GM18867 (cell line): ENCODE data around the gene WDCP.
"Not testable (repeated sequence)": the region's sequence is repeated elsewhere in the genome, so short reads cannot be mapped to it uniquely, and the experiment has no call there.

ENCODE experiments used
- ATAC-seq: cut with Tn5 transposase; IDR thresholded peaks from one replicate; pipeline ENCODE4 v1.9.1; 2021; ENCODE audit warnings: mild to moderate bottlenecking, moderate library complexity; ENCODE audit not compliant: unreplicated experiment

WDCP gene

GRCh38 chr2:24022975-24023575 lies 24.1 kb downstream of the WDCP start:
- ATAC-seq, result no peak

DNA sequence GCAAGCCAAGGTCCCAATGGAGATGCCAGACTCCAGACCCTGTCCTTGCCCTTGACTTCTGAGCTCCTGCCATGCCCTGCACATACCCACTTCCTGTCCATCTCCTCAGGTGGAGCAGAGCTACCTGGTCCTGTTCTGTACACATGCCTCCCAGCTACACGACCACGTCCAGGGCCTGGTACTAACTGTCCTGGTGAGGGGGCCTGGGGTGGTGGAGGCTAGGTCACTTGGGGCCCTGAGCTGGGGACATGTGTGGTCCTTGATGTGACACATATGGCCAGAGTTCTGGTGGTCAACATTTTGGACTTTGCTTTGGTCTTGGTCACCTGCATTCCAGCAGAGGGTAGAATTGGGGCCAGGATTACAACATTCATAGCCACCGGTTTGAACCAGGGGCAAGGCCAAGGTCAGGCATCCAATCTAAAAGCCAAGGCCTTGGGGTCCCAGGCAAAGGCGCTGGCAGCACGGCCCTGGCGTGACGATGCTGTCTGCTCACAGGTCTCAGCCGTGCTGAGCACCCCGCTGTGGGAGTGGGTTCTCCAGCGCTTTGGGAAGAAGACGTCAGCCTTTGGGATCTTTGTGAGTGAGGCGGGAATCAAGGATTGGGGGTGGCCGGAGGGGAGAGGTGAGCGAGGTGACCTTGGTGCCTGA lies 24.7 kb downstream of the WDCP start:
- ATAC-seq, result no peak

- ATAC-seq, result no peak
Observed at GRCh38 chr2:24021122-24021998, 25.8 kb downstream of the WDCP start.

DNA sequence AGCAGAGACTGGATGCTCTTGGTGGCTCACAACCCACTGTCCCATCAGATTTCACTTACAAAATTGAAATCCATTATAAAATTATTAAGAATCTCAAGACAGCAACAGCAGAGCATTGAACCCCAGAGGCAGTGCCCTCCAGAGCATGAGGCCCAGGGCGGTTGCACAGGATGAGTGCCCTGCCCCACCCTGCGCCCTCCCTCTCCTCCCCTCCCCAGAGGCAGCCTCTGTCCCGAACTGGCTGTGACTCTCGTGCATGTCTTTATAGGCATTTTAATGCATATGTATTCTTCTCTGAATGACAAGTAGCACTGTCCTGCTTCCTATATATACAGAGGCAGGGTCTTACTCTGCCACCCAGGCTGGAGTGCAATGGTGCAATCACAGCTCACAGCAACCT lies 26.9 kb downstream of the WDCP start:
- no peak for ATAC-seq

DNA sequence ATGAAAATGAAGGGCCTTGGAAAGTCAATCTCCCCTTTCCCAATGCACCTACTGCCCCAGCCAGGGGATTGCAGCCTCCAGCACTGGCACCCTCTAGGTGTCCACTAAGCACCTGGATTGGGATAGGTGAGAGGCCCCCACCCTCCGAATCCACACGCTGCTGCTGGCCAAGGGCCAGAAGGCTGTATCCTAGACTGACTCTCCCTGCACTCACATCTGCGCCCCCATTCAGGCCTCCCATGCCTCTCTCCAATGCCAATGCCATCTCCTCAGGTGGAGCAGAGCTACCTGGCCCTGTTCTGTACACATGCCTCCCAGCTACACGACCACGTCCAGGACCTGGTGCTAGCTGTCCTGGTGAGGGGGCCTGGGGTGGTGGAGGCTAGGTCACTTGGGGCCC lies 27.5 kb downstream of the WDCP start:
- no peak for ATAC-seq

GRCh38 chr2:24018241-24018640 lies 28.9 kb downstream of the WDCP start:
- ATAC-seq, result no peak

DNA sequence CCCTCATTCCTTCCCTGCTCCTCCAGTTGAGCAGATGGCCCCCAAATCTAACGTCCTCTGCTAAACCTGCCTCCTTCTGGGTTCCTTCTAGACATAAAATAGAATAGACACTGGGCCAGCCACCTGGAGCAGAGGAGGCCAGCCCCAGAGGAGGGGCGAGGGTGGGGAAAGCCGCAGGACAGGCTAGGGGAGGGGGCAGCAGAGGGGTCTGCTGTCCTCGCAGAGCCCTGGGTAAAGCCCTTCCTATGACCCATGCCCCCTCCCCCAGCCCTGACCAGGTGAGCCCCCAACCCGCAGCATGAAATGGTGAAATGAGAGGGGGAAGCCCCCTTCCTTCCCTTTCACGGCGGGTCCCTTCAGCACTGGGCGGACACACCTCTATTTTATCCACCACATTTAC lies 29.5 kb downstream of the WDCP start:
- no peak for ATAC-seq

GRCh38 chr2:24016853-24017703 lies 30.1 kb downstream of the WDCP start:
- ATAC-seq, result no peak

GRCh38 chr2:24016376-24016761 lies 30.8 kb downstream of the WDCP start:
- no peak for ATAC-seq

- ATAC-seq, result no peak
Observed at GRCh38 chr2:24015562-24016375, 31.4 kb downstream of the WDCP start.

GRCh38 chr2:24014902-24015301 lies 32.3 kb downstream of the WDCP start:
- ATAC-seq, result not testable (repeated sequence)

DNA sequence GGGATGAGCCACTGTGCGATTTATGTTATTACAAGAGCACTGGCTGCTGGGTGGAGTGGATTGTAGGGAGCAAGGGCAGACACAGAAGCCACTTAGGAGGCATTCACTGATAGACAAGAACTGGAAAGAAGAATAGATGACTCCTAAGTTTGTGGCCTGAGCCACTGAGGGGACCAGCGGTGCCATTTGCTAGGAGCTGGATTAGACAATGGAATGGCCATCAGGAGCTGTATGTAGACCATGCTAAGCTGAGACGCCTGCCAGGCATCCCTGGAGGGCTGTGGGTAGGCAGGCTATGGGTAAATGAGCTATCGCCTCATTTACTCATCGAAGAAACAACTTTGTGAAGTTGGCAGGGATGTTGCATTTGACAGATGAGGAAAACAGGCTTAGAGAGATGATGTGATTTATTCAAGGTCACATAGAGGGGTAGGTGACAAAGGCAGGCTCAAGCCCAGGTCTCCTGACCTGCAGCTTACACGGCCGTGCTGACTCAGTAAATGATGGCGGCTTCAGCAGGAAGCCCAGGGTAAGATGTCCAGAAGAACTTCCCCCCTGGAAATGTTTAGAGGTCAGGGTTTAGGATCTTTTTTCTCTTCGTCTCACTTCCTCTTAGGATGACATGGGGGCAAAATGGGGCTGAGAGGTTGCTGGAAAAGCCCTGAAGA lies 34.5 kb downstream of the WDCP start:
- ATAC-seq, result no peak

GRCh38 chr2:24011250-24012104 lies 35.7 kb downstream of the WDCP start:
- no peak for ATAC-seq

- ATAC-seq, result no peak
Observed at GRCh38 chr2:24010477-24011249, 36.5 kb downstream of the WDCP start.

DNA sequence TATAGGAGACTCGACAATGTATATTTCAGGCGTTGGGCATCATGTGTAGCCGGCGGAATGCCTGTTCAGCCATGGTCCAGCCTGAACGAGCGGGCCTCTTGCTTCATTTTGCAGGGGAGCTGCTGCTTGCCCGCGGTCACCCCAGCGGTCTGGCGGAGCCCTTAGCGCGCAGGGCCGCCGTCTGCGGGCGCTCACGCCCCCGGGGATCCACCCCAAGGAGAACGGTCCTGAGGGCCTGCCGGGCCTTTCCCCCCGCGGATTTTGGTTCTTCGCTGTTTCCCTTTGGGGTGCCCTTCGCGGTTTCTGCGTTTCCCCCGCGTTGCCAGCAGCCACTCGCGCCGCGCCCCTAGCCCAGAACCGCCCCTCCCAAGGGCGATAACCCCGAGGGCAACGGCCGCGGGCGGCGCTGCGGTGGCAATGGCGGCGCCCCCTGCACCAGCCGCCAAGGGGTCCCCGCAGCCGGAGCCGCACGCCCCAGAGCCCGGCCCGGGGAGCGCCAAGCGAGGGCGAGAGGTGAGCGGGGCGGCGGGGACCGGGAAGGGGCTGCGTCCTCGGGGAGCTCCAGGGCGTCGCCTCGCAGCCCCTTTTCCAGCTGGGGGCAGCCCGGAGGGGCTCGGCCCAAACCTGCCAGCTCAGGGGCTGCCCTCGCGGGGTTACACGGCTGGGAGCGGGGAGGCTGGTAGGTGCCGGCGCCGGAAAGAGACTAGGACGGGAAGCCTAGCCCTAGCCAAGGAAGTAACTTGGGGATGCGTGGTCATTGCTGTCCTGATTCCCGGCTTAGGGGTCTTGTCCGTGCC lies 37.3 kb downstream of the WDCP start, which contains the start of gene MFSD2B:
Gene MFSD2B (plus strand): TSS at position 406 of the 797 bp plus-strand sequence. CDS start 12 bp downstream, at position 418.
- ATAC-seq, result no peak

DNA sequence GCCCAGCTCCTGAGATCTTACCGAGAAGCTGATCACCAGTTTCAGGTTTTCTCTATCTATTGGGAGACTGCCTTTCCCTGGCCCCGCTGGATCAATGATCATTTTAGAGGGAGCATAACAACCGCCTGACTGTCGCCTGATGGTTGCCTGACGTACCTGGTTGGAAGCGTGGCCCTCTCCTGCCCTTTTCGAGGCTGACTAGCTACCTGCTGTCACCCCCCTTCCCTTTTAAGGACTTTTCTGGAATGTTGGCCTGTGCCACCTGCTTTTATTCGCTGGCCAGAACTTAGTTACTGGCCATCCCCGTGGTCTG lies 37.9 kb downstream of the WDCP start:
- ATAC-seq, result no peak

GRCh38 chr2:24008672-24009366 lies 38.4 kb downstream of the WDCP start:
- no peak for ATAC-seq
